GM19455 (cell line): Measurements from ENCODE around the gene PROSER2.

Experiments
- ATAC-seq: cut with Tn5 transposase; IDR thresholded peaks from one replicate; pipeline ENCODE4 v1.9.1; 2021; ENCODE audit not compliant: unreplicated experiment

Gene PROSER2, protein sequence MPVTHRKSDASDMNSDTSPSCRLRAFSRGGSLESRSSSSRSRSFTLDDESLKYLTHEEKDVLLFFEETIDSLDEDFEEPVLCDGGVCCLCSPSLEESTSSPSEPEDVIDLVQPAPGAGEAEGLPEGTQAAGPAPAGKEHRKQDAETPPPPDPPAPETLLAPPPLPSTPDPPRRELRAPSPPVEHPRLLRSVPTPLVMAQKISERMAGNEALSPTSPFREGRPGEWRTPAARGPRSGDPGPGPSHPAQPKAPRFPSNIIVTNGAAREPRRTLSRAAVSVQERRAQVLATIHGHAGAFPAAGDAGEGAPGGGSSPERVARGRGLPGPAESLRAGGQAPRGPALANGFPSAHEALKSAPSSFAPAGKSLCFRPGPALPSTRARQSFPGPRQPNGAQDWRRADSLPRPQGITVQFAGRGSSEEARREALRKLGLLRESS

DNA sequence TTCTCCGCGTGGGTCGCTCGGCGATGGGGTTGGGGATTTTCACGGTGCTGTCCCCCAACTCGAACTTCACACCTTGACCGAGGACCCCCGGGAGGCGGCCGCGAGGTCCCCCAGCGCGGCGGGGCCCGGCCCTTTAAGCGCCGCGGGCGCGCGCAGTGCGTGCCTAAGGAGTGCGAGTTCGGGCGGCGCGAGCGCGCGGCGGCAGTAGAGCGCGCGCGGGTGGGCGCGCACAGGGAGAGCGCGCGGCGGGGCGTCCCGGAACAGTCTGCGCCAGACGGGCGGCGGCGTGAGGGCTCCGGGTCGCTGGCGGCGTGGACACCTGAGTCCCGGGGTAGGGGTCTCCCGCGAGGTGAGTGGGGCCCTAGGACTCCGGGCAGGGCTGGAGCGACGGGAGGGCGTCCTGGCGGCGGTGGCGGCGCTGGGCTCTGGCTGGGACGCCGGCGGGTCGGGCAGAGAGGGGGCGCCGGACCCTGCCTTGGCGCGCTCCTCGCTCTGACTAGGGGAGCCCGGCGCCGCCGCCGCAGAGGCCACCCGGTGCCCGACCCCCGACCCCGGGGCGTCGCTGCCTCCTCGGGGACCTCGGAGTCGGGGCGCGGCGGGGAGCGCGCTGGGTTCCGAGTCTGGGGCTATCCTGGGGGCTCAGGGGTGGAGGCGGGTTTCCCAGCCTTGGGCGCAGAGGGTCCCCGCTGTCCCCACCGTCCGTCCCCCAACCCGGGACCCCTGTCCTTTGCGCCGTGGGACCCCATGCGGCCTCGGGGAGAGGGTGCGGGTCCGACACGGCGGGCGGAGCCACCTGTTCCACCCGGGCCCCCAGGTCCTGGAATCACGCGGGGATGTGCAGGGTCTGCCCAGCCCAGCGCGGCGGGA is at the start of gene PROSER2:
PROSER2 (plus strand) TSS at position 235 of the 867 bp plus-strand sequence. CDS start 28,722 bp downstream, outside the sequence.
- no peak for ATAC-seq

DNA sequence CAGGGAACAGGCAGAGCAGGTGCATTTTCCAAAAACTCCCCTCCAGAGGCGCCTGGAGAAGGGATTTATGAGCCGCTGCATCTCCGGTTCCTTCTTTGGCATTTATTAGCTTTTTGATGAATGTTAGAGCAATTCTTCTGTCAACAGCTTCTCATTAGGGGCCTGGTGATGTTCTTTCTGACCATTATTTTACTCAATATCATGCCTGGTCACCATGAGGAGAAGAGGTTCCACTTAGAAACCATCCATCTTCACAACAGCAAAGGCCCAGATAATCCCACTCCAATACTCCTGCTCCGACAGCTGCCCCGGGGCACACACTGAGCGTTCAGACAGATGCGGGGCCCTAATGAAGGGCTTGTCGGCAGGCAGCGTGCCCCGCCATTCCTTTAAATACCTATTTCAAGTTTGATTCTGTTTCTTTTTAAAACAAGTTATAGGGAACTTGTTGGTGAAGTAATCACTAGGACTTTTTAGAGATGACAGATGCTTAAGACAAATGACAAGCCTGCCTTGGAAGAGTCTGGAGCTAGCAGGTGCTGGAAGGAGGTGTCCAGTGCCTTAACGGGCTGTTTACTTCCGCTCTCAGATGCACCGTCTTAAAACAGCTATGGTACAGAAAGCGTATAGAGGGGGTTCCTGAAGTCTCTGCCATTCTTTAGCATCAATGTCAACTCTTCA is 49.3 kb upstream of the PROSER2 start:
- no peak for ATAC-seq

DNA sequence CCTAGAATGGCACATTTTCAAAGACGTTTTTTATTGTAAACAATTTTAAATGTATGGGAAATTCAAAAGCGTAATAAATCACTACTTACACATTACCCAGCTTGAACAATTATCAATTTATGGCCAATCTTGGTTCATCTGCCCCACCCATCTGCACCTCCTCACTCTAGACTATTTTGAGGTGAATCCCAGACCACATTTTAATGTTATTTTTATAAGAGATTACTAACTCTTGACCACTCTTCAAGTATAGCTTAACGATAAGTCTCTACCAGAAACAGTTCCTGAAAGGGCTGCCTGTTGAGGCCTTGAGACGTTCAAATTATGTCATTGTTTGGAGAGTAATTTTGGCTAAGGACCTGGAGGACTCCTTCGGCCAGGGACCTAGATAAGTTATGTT is 47.7 kb upstream of the PROSER2 start:
- ATAC-seq, result no peak

DNA sequence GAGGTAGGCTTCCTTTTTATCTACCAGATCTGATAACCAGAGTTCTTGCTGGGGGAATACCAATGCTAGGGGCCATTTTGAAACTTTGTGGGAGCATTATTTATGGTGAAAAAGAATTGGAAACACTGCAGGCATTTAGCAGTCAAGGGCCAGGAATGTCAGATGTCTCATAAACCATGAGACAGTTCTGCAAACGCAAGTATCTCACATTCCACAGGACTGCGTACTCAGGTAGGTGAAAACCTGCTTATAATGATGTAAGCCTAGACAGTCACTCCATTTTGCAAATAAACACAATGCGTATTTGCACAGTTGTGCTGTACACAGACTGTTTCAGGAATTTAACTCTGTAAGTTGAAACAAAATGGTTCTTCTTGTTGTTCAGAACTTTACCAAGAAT is 47.1 kb upstream of the PROSER2 start:
- no peak for ATAC-seq

DNA sequence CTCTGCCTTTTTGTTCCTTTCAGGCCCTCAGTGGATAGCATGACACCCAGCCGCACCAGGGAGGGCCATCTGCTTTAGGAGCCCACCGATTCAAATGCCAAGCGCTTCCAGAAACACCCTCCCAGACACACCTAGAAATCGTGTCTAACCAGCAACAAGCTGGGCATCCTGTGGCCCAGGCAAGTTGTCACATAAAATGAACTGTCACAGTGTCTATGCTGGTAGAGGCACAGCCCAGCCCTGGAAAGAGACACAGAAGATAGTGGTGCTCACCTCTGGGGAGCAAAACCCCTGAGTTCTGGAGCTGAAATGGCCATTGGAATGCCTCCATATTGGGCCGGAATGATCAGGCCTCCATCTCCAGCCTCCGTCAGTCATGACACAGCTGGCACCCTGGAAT is 42.0 kb upstream of the PROSER2 start:
- ATAC-seq, result no peak

DNA sequence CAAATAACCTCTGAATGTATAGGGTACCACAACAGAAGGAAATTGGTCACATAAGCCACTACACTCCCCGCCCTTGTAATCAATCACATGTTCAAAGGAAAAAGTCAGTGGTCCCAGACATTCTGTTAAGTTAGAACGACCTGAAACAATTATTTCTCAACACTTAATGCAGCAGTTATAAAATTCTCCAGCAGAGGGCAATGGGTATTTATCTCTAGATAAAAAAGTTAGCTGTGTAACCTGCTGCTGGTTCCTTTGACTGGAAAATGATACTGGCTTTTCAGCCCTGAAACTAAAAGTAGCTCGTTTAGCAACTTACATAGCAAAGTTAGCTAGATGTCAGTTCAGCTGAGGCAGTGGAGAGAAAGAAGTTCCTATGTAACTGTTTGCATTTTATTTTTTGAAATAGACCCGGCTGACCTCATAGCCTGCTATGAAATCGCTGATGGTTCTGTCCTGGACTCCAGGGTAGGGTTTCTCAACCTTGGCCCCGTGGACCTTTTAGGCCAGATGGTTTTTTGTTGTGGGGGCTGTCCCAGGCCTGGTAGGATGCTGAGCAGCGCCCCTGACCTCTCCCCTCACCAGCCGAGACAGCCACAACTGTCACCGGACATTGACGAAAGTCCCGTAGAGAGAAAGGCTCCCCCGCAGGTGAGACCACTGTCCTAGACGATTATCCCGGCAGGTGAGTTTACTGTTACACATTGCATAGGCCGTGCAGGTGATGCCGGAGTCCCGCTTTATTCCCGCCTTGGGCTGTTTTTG is 40.2 kb upstream of the PROSER2 start:
- peak; percentile 72 for ATAC-seq

DNA sequence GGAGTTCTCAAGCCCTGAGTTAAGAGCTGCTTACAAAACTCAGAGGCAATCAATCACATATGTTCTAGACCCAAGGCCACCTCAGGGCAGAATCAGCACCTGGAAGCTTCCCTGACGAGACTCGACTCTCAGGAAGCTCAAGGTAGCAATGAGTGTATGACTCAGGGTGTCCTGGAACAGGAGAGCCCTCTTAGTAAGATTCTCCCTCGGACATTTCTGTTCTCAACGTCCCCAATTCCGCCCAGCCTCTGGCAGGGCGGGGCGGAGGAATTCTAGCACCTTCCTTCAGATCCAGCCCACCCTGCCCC is 39.6 kb upstream of the PROSER2 start:
- ATAC-seq, result no peak

DNA sequence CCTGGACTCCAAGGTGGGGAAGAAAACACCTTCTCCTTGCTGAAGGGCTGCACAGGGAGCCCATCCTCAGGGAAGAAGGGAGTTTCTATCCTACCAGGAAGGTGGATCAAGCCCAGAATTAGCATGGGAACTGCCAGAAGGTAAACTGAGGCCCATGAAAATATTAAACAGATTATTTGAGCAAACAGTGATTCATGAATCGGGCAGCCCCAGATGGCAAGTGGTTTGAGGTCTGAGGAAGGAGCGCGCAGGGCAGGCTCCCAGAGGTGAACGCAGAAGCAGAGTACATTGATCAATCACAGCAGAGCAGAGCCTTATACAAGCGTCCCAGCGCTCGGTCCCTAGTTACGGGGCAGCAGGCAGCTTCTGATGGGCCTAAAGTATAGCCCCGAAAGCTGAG is 35.8 kb upstream of the PROSER2 start:
- no peak for ATAC-seq

DNA sequence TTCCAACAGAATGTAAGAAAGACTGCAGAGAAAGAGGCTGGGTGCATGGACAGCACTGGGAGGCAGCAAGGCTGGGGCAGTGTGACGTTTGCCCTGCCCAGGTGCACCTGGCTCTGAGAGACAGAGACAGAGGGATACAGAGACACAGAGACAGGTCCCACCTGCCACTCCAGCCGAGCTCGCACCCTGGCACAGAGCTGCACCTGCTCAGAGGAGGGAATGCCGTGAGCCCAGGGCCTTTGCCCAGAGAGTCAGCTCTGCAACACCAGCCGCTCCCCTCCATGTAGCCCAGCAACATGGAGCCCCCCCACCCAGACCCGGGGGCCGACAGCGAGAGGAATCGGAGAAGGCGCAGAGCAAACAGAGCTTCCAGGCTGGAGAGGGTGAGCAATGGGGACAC is 35.3 kb upstream of the PROSER2 start:
- ATAC-seq, result no peak

DNA sequence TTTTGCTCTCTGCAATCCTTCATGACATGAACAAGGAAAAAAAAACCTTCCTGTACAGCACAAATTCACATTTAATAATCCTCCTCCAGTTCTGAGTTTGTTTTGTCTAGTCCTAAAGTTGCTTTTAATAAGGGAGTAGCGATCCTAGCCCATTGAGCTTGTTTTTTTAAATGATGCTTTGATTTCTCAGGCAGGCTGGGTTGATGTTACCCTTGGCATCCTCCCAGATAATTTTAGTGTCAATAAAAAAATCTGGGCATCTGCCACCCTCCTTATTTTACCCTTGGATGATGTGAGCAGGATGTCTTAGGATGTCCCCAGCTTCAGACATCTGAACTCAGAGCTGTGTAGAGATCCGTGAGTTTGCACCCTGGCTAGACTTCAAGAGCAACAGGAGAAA is 33.9 kb upstream of the PROSER2 start:
- no peak for ATAC-seq

DNA sequence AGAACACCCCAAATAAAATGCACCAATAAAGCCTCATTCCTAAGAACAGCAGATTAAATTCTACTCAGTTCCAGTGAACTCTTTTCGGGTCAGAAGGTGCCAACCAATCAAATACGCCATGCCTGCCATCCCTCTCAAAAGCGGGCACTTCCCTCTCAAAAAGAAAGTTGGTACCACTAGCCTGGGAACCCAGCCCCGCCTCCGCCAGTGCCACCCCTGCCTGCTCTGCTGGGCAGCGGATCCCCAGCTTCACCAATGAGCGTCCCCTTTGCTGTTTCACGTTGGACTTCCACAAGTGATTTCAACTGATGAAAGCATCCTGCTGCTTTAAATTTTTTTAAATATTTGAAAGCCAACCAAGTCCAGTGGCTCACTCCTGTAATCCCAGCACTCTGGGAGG is 33.2 kb upstream of the PROSER2 start:
- no peak for ATAC-seq

DNA sequence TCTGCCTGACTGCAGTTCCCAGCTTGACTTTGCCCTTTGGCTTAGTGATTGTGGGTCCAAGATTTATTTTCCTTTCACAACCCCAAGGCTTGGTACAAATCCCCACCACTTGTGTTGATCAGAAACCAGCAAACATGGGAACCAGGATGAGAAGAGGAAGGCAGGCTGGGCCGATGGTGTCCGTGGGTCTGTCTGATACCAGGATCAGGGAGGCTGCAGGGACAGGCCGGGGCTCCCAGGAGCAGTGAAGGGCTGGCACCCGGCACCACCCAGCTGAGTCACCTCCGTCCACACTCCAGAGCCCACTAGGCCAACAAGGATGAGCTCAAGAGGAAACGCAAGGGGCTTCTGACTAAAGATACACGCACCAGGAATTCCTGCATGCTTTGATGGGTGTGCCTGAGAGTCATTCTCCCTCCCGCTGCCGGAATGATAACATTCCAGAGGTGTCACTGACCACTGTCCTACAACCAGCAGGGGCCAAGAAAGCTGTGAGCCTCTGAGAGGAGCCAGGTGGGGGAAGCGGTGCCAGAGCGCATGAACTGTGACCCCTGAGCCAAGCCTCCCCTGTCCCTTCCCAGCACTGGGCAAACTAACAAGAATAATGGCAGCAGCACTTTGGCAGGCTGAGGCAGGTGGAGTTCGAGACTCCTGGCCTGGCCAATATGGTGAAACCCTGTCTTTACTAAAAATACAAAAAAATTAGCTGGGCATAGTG is 29.2 kb upstream of the PROSER2 start:
- no peak for ATAC-seq

DNA sequence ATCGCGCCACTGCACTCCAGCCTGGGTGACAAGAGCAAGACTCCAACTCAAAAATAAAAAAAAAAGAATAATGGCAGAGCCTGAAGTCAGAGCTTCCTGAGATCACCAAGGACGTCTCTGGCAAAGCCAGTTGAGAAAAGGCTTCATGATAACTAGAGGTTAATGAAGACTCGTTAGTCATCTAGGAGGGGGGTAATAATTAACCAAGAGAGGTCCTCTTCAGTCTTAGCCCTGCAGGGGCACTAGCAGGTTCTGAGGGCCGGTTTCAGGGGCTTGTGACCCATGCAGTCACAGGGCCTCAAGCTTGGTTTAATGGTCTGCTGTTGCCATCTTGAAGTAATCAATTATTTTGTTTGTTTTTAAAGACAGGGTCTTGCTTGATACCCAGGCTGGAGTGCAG is 28.6 kb upstream of the PROSER2 start:
- ATAC-seq, result no peak

DNA sequence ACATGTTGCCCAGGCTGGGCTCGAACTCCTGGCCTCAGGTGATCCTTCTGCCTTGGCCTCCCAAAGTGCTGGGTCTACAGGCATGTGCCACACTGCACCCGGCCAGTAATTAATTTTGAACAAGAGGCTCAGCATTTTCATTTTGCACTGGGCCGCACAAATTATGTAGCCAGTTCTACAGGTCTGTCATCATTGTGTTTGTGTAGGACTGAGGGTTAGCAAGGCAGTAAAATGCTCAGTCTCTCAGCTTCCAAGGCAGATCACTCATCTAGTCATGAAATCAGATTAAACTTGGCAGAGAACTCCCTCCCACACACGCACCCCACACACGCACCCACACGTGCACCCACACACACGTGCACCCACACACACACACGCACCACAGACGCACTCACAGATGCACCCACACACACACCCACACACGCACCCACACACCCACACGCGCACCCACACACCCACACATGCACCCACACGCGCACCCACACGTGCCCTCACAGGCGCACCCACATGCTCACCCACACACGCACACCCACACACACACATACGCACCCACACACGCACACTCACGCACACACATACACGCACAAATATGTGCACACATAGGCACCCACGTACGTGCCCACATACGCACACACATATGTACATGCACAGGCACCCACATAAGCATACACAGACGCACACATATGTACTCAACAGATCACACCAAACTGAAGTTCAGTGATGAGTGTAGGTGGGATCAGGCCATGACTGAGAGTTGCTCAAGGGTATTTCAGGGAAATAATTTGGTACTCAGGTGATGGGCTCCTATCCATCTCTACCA is 27.8 kb upstream of the PROSER2 start:
- no peak for ATAC-seq

DNA sequence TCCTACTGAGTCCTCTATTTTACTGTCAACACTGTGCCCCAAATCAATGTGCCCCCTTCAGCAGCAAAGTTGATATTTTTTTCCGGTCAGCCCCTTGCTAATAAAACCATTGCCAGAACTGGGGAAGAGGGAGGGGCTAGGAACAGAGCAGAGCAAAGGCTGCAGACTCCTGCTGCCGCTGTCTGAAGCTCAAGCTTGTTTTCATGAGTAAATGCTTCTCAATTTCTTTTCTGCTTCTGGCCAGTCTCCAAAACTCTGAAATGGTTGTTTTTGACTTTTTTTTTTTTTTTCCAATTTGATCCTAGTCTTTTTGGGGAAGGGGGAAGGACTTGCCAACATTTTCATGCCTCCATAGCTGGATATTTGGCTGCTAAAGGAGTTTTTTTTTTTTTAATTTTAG is 26.7 kb upstream of the PROSER2 start:
- no peak for ATAC-seq

DNA sequence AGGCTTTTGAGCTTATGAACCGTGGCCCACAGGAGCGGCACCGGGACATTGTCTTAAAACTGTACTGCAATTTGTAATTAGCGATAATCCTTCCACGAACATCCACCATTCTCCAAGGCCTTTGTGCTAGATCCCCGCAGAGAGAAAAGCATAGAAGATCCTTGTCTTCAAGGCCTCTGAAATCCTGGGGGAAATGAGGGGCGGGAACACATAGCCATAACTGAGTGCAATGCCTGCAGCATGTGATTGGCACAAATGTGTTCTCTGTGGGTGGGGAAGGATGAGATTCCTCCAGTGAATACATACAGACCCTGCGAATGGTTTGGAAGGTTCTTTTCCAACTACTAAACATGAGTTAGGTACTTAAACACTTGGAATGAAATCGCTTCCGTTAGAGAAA is 25.9 kb upstream of the PROSER2 start:
- ATAC-seq, result no peak

DNA sequence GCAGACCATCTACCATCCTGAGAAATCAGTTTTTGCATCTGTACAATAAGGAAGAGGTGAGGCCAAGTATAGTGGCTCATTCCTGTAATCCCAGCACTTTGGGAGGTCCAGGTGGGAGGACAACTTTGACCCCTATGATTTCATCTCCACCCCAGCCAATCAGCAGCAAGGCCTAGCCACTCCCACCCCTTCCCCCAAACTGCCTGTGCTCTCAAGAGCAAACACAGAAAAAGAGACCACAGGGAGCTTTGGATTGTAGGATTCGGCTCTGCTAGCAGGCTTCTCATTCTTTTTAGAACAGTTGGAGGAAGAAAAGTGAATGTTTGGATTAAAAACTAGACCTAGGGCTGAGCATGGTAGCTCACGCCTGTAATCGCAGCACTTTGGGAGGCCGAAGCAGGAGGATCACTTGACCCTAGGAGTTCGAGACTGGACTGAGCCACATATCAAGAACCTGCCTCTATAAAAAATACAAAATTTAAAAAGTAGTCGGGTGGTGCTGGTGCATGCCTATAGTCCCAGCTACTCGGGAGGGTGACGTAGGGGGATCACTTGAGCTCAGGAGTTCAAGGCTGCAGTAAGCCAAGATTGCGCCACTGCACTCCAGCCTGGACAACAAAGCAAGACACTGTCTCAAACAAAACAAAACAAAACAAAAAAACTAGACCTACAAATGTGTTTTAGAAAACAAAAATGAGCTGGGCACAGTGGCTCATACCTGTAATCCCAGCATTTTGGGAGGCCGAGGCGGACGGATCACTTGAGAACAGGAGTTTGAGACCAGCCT is 25.1 kb upstream of the PROSER2 start:
- ATAC-seq, result no peak

DNA sequence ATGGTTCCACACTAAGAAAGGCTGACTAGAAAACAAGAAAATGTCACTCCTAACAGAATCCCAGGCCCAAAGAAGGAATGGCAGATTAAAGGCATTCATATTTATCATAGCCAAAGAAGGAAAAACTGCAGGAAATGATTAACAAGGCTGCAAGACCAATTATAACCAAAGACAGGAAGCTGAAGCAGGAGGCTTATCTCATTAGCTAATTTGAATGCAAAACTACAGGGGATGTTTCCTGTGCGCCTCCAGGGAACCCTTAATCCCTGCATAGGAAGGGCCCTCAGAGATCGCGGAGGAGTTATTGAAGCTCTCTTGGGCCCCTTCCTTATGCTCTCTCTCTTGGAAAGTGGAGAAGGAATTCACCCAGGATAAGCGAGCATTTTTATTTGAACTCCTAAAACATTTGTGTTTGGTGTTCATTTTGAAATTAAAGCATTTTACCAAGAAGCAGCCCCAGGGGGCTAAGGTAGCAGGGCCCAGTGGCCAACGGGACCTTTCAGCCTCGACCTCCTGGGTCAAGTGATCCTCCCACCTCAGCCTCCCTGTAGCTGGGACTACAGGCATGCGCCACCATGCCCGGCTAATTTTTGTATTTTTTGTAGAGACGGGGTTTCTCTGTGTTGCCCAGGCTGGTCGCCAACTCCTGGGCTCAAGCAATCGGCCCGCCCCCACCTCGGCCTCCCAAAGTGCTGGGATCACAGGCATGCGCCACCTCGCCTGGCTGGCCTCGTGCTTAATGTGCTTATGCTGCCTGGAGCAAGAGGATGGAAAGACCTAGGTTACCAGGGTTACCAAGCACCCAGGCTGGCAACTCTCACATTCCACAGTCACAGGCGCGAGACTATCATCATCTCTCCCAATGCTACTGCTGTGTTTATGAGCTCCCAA is 24.1 kb upstream of the PROSER2 start:
- ATAC-seq, result no peak
